A549 (cell line): ENCODE measurements around the gene STAB2. TPM values are rescaled to one million over a fixed set of nuclear protein-coding genes. Genes with fewer than 3 reads are reported as not detected.
A peak's percentile ranks its signal among the peaks of the same experiment; 100 is the strongest.

Experiments used
- ATAC-seq, 2 experiments: fragments of 200-7000 bp in 1 of 2; fragments of >200 bp in 1 of 2; cut with Nextera tagmentation in 1 of 2; cut with Tn5 transposase in 1 of 2; 3 replicates each; pipeline versions ENCODE4 v1.8.0 to v1.9.1; 2018 to 2020; ENCODE audit warnings: mild to moderate bottlenecking in 1 of 2, moderate library complexity in 1 of 2
- CTCF ChIA-PET: fragments of 300-600 bp; sonication (Branson Sonifier 250); formaldehyde crosslinking; extraction: SDS; loops from one replicate; lab custom pipeline; 2021; ENCODE audit warnings: antibody characterized with exemption, inconsistent platforms; lab: Yijun Ruan, JAX
- POLR2A ChIA-PET: fragments of 350-600 bp; formaldehyde crosslinking; extraction: SDS; loops from one replicate; lab custom pipeline; 2021; ENCODE audit warnings: antibody characterized with exemption, inconsistent platforms; lab: Yijun Ruan, JAX
- DNase-seq, 2 experiments: peaks; one replicate each; pipeline versions ENCODE4 v3.0.0 to v3.0.0-alpha.2; 2011 to 2016; ENCODE audit warnings: low read depth in 1 of 2, low spot score in 1 of 2
- FAIRE-seq: peaks from 2 replicates; lab custom pipeline; 2011; peaks lifted over from hg19 to GRCh38; lab: Jason Lieb, UNC
- H3K27ac ChIP-seq, 2 experiments: fragments of >200 bp; sonication (Bioruptor Twin); formaldehyde crosslinking; 3 replicates each; pipeline ENCODE4 v1.5.1; 2016 to 2017
- H3K4me1 ChIP-seq: fragments of >200 bp; sonication (Bioruptor Twin); formaldehyde crosslinking; 3 replicates; pipeline ENCODE4 v1.6.1; 2016
- H3K4me2 ChIP-seq: fragments of >200 bp; sonication (Bioruptor Twin); formaldehyde crosslinking; 3 replicates; pipeline ENCODE4 v1.6.1; 2016
- H3K4me3 ChIP-seq: fragments of >200 bp; sonication (Bioruptor Twin); formaldehyde crosslinking; 3 replicates; pipeline ENCODE4 v1.5.1; 2016
- H3K9me3 ChIP-seq: fragments of >200 bp; sonication (Bioruptor Twin); formaldehyde crosslinking; 3 replicates; pipeline ENCODE4 v1.6.1; 2016
- E2F6 ChIP-seq: IDR thresholded peaks from 2 replicates; pipeline ENCODE4 v1.6.1; 2012; ENCODE audit warnings: low read depth, borderline replicate concordance
- ELK1 ChIP-seq: fragments of 150-350 bp; IDR thresholded peaks from 2 replicates; pipeline ENCODE4 v1.6.1; 2014; ENCODE audit warnings: low read depth, mild to moderate bottlenecking, low read length
- EP300 ChIP-seq, 2 experiments: fragments of >200 bp; sonication (Bioruptor Twin); formaldehyde crosslinking; IDR thresholded peaks; 2 replicates in 1 of 2; 3 replicates in 1 of 2; pipeline ENCODE4 v1.6.1; 2016 to 2017
- GATA3 ChIP-seq: IDR thresholded peaks from 2 replicates; pipeline ENCODE4 v1.6.1; 2012; ENCODE audit warnings: borderline replicate concordance
- HOXB5 ChIP-seq: fragments of 250-450 bp; sonication (Bioruptor Pico); IDR thresholded peaks from 2 replicates; pipeline ENCODE4 v1.5.0; 2020; ENCODE audit warnings: mild to moderate bottlenecking, moderate library complexity
- JUN ChIP-seq, 2 experiments: fragments of >200 bp; sonication (Bioruptor Twin); formaldehyde crosslinking; IDR thresholded peaks; 2 replicates in 1 of 2; 3 replicates in 1 of 2; pipeline ENCODE4 v1.6.1; 2016 to 2017
- KDM1A ChIP-seq: fragments of 200-600 bp; sonication (generic); IDR thresholded peaks from 2 replicates; pipeline ENCODE4 v1.6.1; 2016; ENCODE audit warnings: low read depth, mild to moderate bottlenecking
- MAFK ChIP-seq: fragments of 450-650 bp; IDR thresholded peaks from 2 replicates; pipeline ENCODE4 v1.6.1; 2014; ENCODE audit not compliant: partially characterized antibody
- MAX ChIP-seq: IDR thresholded peaks from 2 replicates; pipeline ENCODE4 v1.6.1; 2012
- MAZ ChIP-seq: fragments of 150-350 bp; IDR thresholded peaks from 2 replicates; pipeline ENCODE4 v1.6.1; 2014; ENCODE audit warnings: antibody characterized with exemption, low read depth, low read length, borderline replicate concordance
- NR3C1 ChIP-seq: fragments of >200 bp; sonication (Bioruptor Twin); formaldehyde crosslinking; IDR thresholded peaks from 3 replicates; pipeline ENCODE4 v1.6.1; 2017
- PHF8 ChIP-seq: fragments of 200-600 bp; sonication (generic); IDR thresholded peaks from 2 replicates; pipeline ENCODE4 v1.6.1; 2016; ENCODE audit warnings: low read depth, mild to moderate bottlenecking, antibody characterized with exemption, moderate library complexity, borderline replicate concordance
- POLR2AphosphoS2 ChIP-seq: conservative IDR thresholded peaks from 2 replicates; pipeline ENCODE4 v1.6.1; 2012; ENCODE audit warnings: low read length, improper control_type of control experiment, inconsistent platforms
- RAD21 ChIP-seq, 2 experiments: fragments of >200 bp in 1 of 2; sonication (Bioruptor Twin) in 1 of 2; formaldehyde crosslinking in 1 of 2; IDR thresholded peaks in 1 of 2; conservative IDR thresholded peaks in 1 of 2; 2 replicates in 1 of 2; 3 replicates in 1 of 2; pipeline ENCODE4 v1.6.1; 2012 to 2018; ENCODE audit warnings: inconsistent platforms in 1 of 2
- REST ChIP-seq: fragments of 200-600 bp; sonication (generic); IDR thresholded peaks from 2 replicates; pipeline ENCODE4 v1.6.1; 2016; ENCODE audit warnings: antibody characterized with exemption, mild to moderate bottlenecking, moderate library complexity
- RFX5 ChIP-seq: fragments of 450-650 bp; IDR thresholded peaks from 2 replicates; pipeline ENCODE4 v1.7.1; 2014; ENCODE audit warnings: antibody characterized with exemption, mild to moderate bottlenecking, moderate library complexity
- RNF2 ChIP-seq: fragments of 200-600 bp; sonication (generic); IDR thresholded peaks from 2 replicates; pipeline ENCODE4 v1.6.1; 2016; ENCODE audit warnings: low read depth, mild to moderate bottlenecking, antibody characterized with exemption, moderate library complexity, borderline replicate concordance
- ZNF302 ChIP-seq: fragments of 250-450 bp; sonication (Bioruptor Pico); IDR thresholded peaks from 2 replicates; pipeline ENCODE4 v1.9.0; 2021; ENCODE audit warnings: inconsistent platforms, mild to moderate bottlenecking, moderate library complexity
- WGBS: methylation state at CpG from one replicate; pipeline ENCODE4 v1.1.6; 2017; ENCODE audit errors: missing lambda C conversion rate; 5-methylcytosine and 5-hydroxymethylcytosine counted together
- polyA plus RNA-seq, 4 experiments: library from polyadenylated mRNA; depleted of rRNA in 3 of 4; stranded (reverse); fragments of >200 nt; fragmentation: RNase III in 1 of 4; extraction: RNeasy Plus Mini Kit Qiagen cat#74134 plus additional on column Dnase treatment in 1 of 4; gene quantifications; 2 replicates in 3 of 4; 3 replicates in 1 of 4; pipeline ENCODE4 v1.2.3, GENCODE V29; 2011 to 2017

STAB2 gene
- polyA plus RNA-seq, 2 of the 4 experiments (the other 2 are of a cell fraction) = not detected

GRCh38 chr12:103801709-103802585 is 214.9 kb downstream of the STAB2 start:
- WGBS = 80% methylated on average over 11 of the region's 11 CpGs
- Histone ChIP-seq H3K9me3 (no peaks in the 10 kb centered on the region), H3K4me1 (peaks cover 84% of the 10 kb centered on the region), H3K27ac (peak overlapping the region; percentile 54 to 83), H3K4me2 (peak overlapping the region; percentile 35), H3K4me3 (no peak overlapping the region)
- FAIRE-seq = no peak
- peak in 1 of 2 experiments; percentile 73 for DNase-seq
- TF ChIP-seq ELK1 (no peak), E2F6 (no peak), MAFK (peak; percentile 40), MAX (peak; percentile 43; the same call in 1 of the 2 replicates), JUN (IDR thresholded peaks at IDR 0.05) (no peak), GATA3 (peak; percentile 21; the same call in 1 of the 2 replicates), HOXB5 (CRISPR knock-in tag) (no peak), KDM1A (no peak)
- ChIA-PET CTCF (interaction anchor here (0.6 to 2.3 kb wide), 2 partner anchors 31 to 283 kb away, joined by 3 to 7 read pairs; no protein-coding TSS in a partner anchor), POLR2A (interaction anchor here (0.6 to 2.3 kb wide), 2 partner anchors 15 to 39 kb away, joined by 4 to 9 read pairs; partner anchors contain the start of gene NT5DC3)
- peak; percentile 6 to 46; a peak in 3 of 6 replicates for ATAC-seq

GRCh38 chr12:103802586-103802886 is 215.5 kb downstream of the STAB2 start:
- TF ChIP-seq NR3C1 = no peak
- TF ChIP-seq EP300 (IDR thresholded peaks at IDR 0.05) = no peak
- no peak for TF ChIP-seq JUN (IDR thresholded peaks at IDR 0.05)
- TF ChIP-seq ZNF302 (CRISPR knock-in tag) = no peak
- no peak for TF ChIP-seq ELK1
- no peak for TF ChIP-seq RFX5
- no peak for TF ChIP-seq MAZ
- TF ChIP-seq RAD21 (conservative IDR thresholded peaks at IDR 0.05 in 1 of 2, IDR thresholded peaks at IDR 0.05 in 1 of 2) = no peak
- no peak for TF ChIP-seq PHF8
- no peak for TF ChIP-seq REST
- TF ChIP-seq RNF2 = no peak
- TF ChIP-seq POLR2AphosphoS2 = no peak
- Histone ChIP-seq H3K4me2 (peak overlapping the region; percentile 35), H3K4me1 (peaks cover 84% of the 10 kb centered on the region), H3K27ac (peak overlapping the region; percentile 54 to 83), H3K9me3 (no peaks in the 10 kb centered on the region), H3K4me3 (no peak overlapping the region)
- 89% methylated on average over 1 of the region's 1 CpG for WGBS
- no peak for DNase-seq
- FAIRE-seq = no peak
- CTCF ChIA-PET = interaction anchor here (0.6 to 2.3 kb wide), 2 partner anchors 31 to 283 kb away, joined by 3 to 7 read pairs; no protein-coding TSS in a partner anchor
- ATAC-seq = no peak
- POLR2A ChIA-PET = interaction anchor here (2.3 kb wide), 1 partner anchor 38 kb away, joined by 9 read pairs; the partner anchor contains the start of gene NT5DC3
